ENCODE measurements around the gene EDIL3. TPM values are rescaled to one million over a fixed set of nuclear protein-coding genes. Genes with fewer than 3 reads are reported as not detected.

EDIL3 gene
- total RNA-seq, 4 donors from 2014 or later: 0.20 to 1.5 (median 0.75) TPM

GRCh38 chr5:84379749-84380148, 4.9 kb downstream of the EDIL3 start:
- intact Hi-C loops (cut with DNase I; ENCODE audit: low total_unique reads) (no loop called here), in situ Hi-C loops (cut with MboI; ENCODE audit: low sequenced_read_pairs in 4 of 4) (no loop called here)
- no peaks in the 10 kb centered on the region for H3K9me3 ChIP-seq
- no peak for TF ChIP-seq POLR2A (IDR thresholded peaks at IDR 0.05)
- TF ChIP-seq CTCF (IDR thresholded peaks at IDR 0.05 in 4 of 5, conservative IDR thresholded peaks at IDR 0.05 in 1 of 5): no peak
- no peaks in the 10 kb centered on the region for H3K36me3 ChIP-seq
- H3K27me3 ChIP-seq: peaks cover 25 to 48% (median 26%) of the 10 kb centered on the region in 3 donors
- H3K4me3 ChIP-seq: no peak overlapping the region
- no peak for ATAC-seq
- no peak for DNase-seq
- peaks cover 0 to 11% of the 10 kb centered on the region in 2 donors for H3K4me1 ChIP-seq
- no peak overlapping the region for H3K27ac ChIP-seq

GRCh38 chr5:84378961-84379360, 5.7 kb downstream of the EDIL3 start:
- ATAC-seq: no peak
- TF ChIP-seq POLR2A (IDR thresholded peaks at IDR 0.05): no peak
- no peak for TF ChIP-seq CTCF (IDR thresholded peaks at IDR 0.05 in 4 of 5, conservative IDR thresholded peaks at IDR 0.05 in 1 of 5)
- Histone ChIP-seq H3K9me3 (no peaks in the 10 kb centered on the region), H3K27ac (no peak overlapping the region), H3K27me3 (peaks cover 20 to 42% (median 21%) of the 10 kb centered on the region in 3 donors), H3K4me3 (no peak overlapping the region), H3K4me1 (peaks cover 0 to 11% of the 10 kb centered on the region in 2 donors), H3K36me3 (no peaks in the 10 kb centered on the region)
- in situ Hi-C loops (cut with MboI; ENCODE audit: low sequenced_read_pairs in 4 of 4): no loop called here
- DNase-seq: no peak
- intact Hi-C loops (cut with DNase I; ENCODE audit: low total_unique reads): no loop called here

- intact Hi-C loops (cut with DNase I; ENCODE audit: low total_unique reads) (no loop called here), in situ Hi-C loops (cut with MboI; ENCODE audit: low sequenced_read_pairs in 4 of 4) (no loop called here)
- Histone ChIP-seq H3K27me3 (peaks cover 15 to 37% (median 18%) of the 10 kb centered on the region in 3 donors), H3K4me3 (no peak overlapping the region), H3K27ac (no peak overlapping the region), H3K4me1 (peaks cover 0 to 11% of the 10 kb centered on the region in 2 donors), H3K9me3 (no peaks in the 10 kb centered on the region), H3K36me3 (no peaks in the 10 kb centered on the region)
- DNase-seq (no peak), ATAC-seq (no peak)
- TF ChIP-seq CTCF (IDR thresholded peaks at IDR 0.05 in 4 of 5, conservative IDR thresholded peaks at IDR 0.05 in 1 of 5) (no peak), POLR2A (IDR thresholded peaks at IDR 0.05) (no peak)
Observed at GRCh38 chr5:84378420-84378819, 6.3 kb downstream of the EDIL3 start.

GRCh38 chr5:84376346-84376745, 8.3 kb downstream of the EDIL3 start:
- no peaks in the 10 kb centered on the region for H3K4me1 ChIP-seq
- intact Hi-C loops (cut with DNase I; ENCODE audit: low total_unique reads) (no loop called here), in situ Hi-C loops (cut with MboI; ENCODE audit: low sequenced_read_pairs in 4 of 4) (no loop called here)
- no peak for DNase-seq
- H3K27me3 ChIP-seq: peaks cover 0 to 16% (median 10%) of the 10 kb centered on the region in 3 donors
- H3K9me3 ChIP-seq: no peaks in the 10 kb centered on the region
- no peak for TF ChIP-seq POLR2A (IDR thresholded peaks at IDR 0.05)
- no peak overlapping the region for H3K4me3 ChIP-seq
- no peaks in the 10 kb centered on the region for H3K36me3 ChIP-seq
- no peak overlapping the region for H3K27ac ChIP-seq
- ATAC-seq: no peak

- H3K4me1 ChIP-seq: no peaks in the 10 kb centered on the region
- H3K9me3 ChIP-seq: no peaks in the 10 kb centered on the region
- in situ Hi-C loops (cut with MboI; ENCODE audit: low sequenced_read_pairs in 4 of 4) (no loop called here), intact Hi-C loops (cut with DNase I; ENCODE audit: low total_unique reads) (no loop called here)
- ATAC-seq (no peak), DNase-seq (no peak)
- no peak for TF ChIP-seq CTCF (IDR thresholded peaks at IDR 0.05 in 4 of 5, conservative IDR thresholded peaks at IDR 0.05 in 1 of 5)
- no peak for TF ChIP-seq POLR2A (IDR thresholded peaks at IDR 0.05)
- H3K27me3 ChIP-seq: peaks cover 0 to 4% (median 0%) of the 10 kb centered on the region in 3 donors
- H3K27ac ChIP-seq: no peak overlapping the region
- no peaks in the 10 kb centered on the region for H3K36me3 ChIP-seq
- no peak overlapping the region for H3K4me3 ChIP-seq
Observed at GRCh38 chr5:84374568-84374967, 10.1 kb downstream of the EDIL3 start.
